Measurements from ENCODE around the gene TMEM225B.
A peak's percentile ranks its signal among the peaks of the same experiment; 100 is the strongest.

The TMEM225B gene

DNA sequence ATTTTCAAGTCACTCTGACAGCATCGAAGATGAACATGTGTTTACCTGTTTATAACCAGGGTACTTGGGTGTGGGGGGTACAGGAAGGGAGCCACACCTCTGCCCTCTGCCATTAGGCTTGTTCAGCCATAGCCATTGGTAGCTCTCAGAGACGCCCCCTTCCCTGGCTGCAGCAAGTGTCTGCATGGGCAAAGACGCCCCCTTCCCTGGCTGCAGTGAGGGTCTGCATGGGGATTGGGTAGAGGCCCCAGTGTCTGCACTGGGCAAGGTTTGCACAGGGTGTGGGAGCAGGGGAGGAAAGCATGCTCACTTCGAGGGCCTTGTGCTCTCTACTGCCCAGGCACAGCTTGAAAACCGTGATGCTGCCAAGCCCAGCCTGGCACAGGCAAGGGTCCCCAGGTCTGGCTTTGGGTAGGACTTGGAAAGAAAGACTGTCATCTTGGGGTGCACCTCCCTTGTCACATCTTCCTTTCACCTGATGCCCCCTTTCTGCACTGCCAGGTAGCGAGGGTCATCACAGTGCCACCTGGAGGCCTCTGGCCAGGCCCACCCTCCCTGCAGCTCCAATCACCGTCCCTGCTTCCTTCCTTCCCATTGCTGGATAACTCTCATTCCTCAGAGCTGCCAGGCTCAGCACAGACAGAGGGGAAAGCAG is 3.7 kb downstream of the TMEM225B start:
- TF ChIP-seq, protein P1, sequence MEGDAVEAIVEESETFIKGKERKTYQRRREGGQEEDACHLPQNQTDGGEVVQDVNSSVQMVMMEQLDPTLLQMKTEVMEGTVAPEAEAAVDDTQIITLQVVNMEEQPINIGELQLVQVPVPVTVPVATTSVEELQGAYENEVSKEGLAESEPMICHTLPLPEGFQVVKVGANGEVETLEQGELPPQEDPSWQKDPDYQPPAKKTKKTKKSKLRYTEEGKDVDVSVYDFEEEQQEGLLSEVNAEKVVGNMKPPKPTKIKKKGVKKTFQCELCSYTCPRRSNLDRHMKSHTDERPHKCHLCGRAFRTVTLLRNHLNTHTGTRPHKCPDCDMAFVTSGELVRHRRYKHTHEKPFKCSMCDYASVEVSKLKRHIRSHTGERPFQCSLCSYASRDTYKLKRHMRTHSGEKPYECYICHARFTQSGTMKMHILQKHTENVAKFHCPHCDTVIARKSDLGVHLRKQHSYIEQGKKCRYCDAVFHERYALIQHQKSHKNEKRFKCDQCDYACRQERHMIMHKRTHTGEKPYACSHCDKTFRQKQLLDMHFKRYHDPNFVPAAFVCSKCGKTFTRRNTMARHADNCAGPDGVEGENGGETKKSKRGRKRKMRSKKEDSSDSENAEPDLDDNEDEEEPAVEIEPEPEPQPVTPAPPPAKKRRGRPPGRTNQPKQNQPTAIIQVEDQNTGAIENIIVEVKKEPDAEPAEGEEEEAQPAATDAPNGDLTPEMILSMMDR (conservative IDR thresholded peaks at IDR 0.05; ENCODE audit: low read depth, low read length): no peak
- DNase-seq (ENCODE audit: low read depth): no peak
- no peak overlapping the region for H3K4me3 ChIP-seq (ENCODE audit: low read depth, low read length)

DNA sequence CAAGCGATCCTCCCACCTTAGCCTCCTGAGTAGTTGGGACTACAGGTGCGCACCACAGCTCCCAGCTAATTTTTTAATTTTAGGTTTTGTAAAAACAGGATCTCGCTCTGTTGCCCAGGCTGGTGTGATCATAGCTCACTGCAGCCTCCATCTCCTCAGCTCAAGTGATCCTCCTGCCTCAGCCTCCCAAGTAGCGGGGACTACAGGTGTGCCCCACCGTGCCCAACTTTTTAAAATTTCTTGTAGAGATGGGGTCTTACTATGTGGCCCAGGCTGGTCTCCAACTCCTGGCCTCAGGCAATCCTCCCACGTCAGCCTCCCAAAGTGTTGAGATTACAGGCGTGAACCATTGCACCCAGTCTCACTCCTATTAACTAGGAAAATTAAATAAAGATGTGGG is 7.5 kb downstream of the TMEM225B start:
- TF ChIP-seq, protein P1 (conservative IDR thresholded peaks at IDR 0.05; ENCODE audit: low read depth, low read length): no peak
- H3K4me3 ChIP-seq (ENCODE audit: low read depth, low read length): no peak overlapping the region
- no peak for DNase-seq (ENCODE audit: low read depth)

DNA sequence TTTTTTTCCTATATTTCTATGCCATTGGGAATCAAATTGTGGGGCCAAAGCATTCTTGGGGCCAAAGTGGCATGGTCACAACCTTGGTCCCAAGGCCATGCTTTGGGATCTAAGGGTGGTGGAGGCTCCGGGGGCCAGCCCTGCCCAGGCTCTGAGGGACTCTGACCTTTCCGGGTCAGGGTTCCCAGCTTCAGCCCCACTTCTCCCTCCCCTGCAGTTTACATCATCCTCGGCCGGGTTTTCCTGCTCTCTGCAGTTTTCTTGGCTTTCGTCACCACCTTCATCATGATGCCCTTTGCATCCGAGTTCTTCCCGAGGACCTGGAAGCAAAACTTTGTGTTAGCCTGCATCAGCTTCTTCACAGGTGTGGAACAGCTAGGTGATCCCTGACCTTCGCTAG is 8.5 kb downstream of the TMEM225B start:
- TF ChIP-seq, protein P1 (conservative IDR thresholded peaks at IDR 0.05; ENCODE audit: low read depth, low read length): no peak
- H3K4me3 ChIP-seq (ENCODE audit: low read depth, low read length): no peak overlapping the region
- no peak for DNase-seq (ENCODE audit: low read depth)

DNA sequence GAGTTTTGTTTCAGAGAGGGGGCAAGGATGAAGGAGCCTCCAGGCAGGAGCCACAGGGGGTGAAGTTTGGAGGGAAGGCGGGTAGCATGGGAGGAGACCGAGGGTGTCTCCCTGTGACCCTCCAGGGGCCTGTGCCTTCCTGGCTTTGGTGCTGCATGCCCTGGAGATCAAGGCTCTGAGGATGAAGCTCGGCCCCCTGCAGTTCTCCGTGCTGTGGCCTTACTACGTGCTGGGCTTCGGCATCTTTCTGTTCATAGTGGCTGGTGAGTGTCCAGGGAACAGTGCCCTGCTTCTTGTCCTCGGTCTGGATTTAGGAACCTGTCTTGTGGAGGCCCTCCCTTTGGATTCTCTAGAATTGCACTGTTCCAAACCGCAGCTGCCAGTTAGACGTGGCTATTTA is 9.5 kb downstream of the TMEM225B start:
- DNase-seq (ENCODE audit: low read depth): no peak
- H3K4me3 ChIP-seq (ENCODE audit: low read depth, low read length): no peak overlapping the region
- TF ChIP-seq, protein P1 (conservative IDR thresholded peaks at IDR 0.05; ENCODE audit: low read depth, low read length): no peak

DNA sequence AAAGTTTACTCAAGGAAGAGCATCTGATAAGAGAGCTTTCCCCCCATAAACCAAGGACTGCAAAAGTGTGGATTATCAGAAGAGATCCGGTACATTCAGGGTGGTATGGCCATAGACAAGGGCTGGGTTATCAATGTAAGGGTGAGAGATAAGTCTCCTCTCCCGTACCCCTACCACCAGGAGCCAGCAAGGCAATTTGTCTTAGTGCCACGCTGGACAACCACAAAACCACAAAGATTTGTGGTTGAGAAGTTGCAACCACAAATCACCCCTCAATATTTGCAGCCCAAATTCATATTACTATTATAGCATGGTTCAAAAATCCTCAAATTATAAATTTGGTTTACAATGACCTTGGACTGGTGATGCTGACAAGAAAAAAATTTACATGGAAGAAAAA is 16.4 kb downstream of the TMEM225B start:
- TF ChIP-seq, protein P1 (conservative IDR thresholded peaks at IDR 0.05; ENCODE audit: low read depth, low read length): no peak
- no peak for DNase-seq (ENCODE audit: low read depth)
- no peak overlapping the region for H3K4me3 ChIP-seq (ENCODE audit: low read depth, low read length)

DNA sequence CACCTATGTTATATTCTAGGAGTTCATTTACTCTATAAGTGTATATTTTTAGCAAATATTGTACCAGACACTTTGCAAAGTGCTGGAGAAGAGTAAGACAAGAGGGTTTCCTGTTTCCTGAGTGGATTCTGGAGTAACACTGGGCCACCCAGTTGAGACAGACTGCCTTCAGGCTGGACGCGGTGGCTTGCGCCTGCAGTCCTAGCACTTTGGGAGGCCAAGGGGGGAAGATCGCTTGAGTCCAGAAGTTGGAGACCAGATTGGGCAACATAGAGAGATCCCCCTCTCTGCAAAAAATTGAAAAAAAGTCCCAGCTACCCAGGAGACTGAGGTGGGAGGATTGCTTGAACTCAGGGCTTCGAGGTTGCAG is 17.9 kb downstream of the TMEM225B start:
- TF ChIP-seq, protein P1 (conservative IDR thresholded peaks at IDR 0.05; ENCODE audit: low read depth, low read length): no peak
- DNase-seq (ENCODE audit: low read depth): no peak
- H3K4me3 ChIP-seq (ENCODE audit: low read depth, low read length): peak overlapping the region; percentile 97

Data from choroid plexus epithelial cell (primary cell).